ENCODE results near the gene NID1. TPM values are rescaled to one million over a fixed set of nuclear protein-coding genes. Genes with fewer than 3 reads are reported as not detected.

Gene NID1
- total and polyA plus RNA-seq, 2 donors (not counting 3 experiments of a cell fraction or from before 2014, with no cell fraction given) = 87.0 to 109 TPM

DNA sequence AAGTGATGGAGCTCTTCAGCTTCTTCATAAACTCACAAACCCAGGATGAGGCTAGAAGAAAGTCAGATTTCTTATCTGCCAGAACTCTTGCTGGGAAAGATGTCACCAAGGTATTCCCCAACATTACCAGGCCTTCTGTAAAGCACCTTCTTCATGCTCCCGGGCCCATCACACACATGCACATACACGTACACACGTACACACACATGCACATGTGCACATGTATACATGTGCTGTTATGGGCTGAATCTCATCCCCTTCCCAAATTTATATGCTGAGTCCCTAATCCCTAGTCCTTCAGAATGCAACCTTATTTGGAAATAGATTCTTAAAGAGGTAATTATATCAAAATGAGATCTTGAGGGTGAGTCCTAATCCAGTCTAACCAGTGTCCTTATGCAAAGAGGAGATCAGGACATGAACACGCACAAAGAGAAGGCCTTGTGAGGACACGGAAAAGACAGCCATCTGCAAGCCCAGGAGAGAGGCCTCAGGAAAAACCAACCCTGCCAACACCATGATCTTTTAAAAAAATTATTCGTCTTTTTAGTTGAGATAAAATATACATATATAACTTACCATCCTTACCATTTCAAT lies 121.8 kb downstream of the NID1 start:
- H3K27me3 ChIP-seq (ENCODE audit: control insufficient read depth in 2 of 2, insufficient read depth in 2 of 2, low read length in 2 of 2) = no peaks in the 10 kb centered on the region
- no peak overlapping the region for H3K4me3 ChIP-seq (replicated peaks in 1 of 3; ENCODE audit: insufficient read depth in 1 of 3, low read depth in 1 of 3, low read length in 3 of 3)
- dilution Hi-C loops (cut with MboI; ENCODE audit: extremely low pct_ligation_motif_present, low sequenced_read_pairs) = no loop called here
- no peaks in the 10 kb centered on the region for H3K79me2 ChIP-seq (ENCODE audit: control insufficient read depth, insufficient read depth, low read length)
- no peaks in the 10 kb centered on the region for H4K20me1 ChIP-seq (replicated peaks; ENCODE audit: control insufficient read depth, extremely low read depth, insufficient read depth, low read length)
- ChIA-PET CTCF (interaction anchor here (1.2 to 2.4 kb wide), 4 partner anchors 9 to 29 kb away, joined by 3 to 7 read pairs (median 6); no protein-coding TSS in a partner anchor), POLR2A (no interaction called here)
- H2AFZ ChIP-seq (ENCODE audit: low read depth, low read length) = no peak overlapping the region
- TF ChIP-seq JUN (IDR thresholded peaks at IDR 0.05; ENCODE audit: borderline replicate concordance, insufficient read depth, insufficient read length, low read depth) (no peak), GATA2 (IDR thresholded peaks at IDR 0.05; ENCODE audit: insufficient read depth, insufficient read length, low read depth, low read length) (no peak), EZH2 (IDR thresholded peaks at IDR 0.05; ENCODE audit: borderline replicate concordance, low read depth, low read length, severe bottlenecking) (no peak), POLR2A (IDR thresholded peaks at IDR 0.05; ENCODE audit: low read depth, low read length) (no peak), FOS (IDR thresholded peaks at IDR 0.05; ENCODE audit: borderline replicate concordance, insufficient read depth, low read length) (no peak), MYC (IDR thresholded peaks at IDR 0.05; ENCODE audit: low read depth, low read length) (no peak), POLR2AphosphoS5 (IDR thresholded peaks at IDR 0.05; ENCODE audit: insufficient read depth, low read depth, low read length) (no peak)
- TF ChIP-seq, protein P1, sequence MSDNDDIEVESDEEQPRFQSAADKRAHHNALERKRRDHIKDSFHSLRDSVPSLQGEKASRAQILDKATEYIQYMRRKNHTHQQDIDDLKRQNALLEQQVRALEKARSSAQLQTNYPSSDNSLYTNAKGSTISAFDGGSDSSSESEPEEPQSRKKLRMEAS (IDR thresholded peaks at IDR 0.05; ENCODE audit: insufficient read depth, insufficient read length) = no peak
- TF ChIP-seq, protein P2, sequence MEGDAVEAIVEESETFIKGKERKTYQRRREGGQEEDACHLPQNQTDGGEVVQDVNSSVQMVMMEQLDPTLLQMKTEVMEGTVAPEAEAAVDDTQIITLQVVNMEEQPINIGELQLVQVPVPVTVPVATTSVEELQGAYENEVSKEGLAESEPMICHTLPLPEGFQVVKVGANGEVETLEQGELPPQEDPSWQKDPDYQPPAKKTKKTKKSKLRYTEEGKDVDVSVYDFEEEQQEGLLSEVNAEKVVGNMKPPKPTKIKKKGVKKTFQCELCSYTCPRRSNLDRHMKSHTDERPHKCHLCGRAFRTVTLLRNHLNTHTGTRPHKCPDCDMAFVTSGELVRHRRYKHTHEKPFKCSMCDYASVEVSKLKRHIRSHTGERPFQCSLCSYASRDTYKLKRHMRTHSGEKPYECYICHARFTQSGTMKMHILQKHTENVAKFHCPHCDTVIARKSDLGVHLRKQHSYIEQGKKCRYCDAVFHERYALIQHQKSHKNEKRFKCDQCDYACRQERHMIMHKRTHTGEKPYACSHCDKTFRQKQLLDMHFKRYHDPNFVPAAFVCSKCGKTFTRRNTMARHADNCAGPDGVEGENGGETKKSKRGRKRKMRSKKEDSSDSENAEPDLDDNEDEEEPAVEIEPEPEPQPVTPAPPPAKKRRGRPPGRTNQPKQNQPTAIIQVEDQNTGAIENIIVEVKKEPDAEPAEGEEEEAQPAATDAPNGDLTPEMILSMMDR (IDR thresholded peaks at IDR 0.05; ENCODE audit: extremely low read depth in 1 of 2, insufficient read depth in 1 of 2, low read depth in 1 of 2, low read length in 2 of 2) = no peak
- FAIRE-seq (no peak), DNase-seq (ENCODE audit: low read depth, low spot score) (no peak)
- H3K9me1 ChIP-seq (replicated peaks; ENCODE audit: control insufficient read depth, extremely low read depth, insufficient read depth, low read length) = no peaks in the 10 kb centered on the region
- no peak overlapping the region for H3K27ac ChIP-seq (ENCODE audit: insufficient read depth, low read depth, low read length)
- H3K36me3 ChIP-seq (ENCODE audit: control insufficient read depth in 2 of 2, extremely low read depth in 1 of 2, insufficient read depth in 2 of 2, low read length in 2 of 2) = no peaks in the 10 kb centered on the region
- H3K4me2 ChIP-seq (ENCODE audit: insufficient read depth, low read length) = no peak overlapping the region
- intact Hi-C loops (cut with micrococcal nuclease) = no loop called here
- no peak overlapping the region for H3K9ac ChIP-seq (replicated peaks; ENCODE audit: extremely low read depth, insufficient read depth, low read length)
- BruUV-seq (replicated peaks) = no TSS peak
- no peaks in the 10 kb centered on the region for H3K9me3 ChIP-seq (replicated peaks; ENCODE audit: control insufficient read depth, insufficient read depth, low read length)
- peaks cover 6% of the 10 kb centered on the region for H3K4me1 ChIP-seq (ENCODE audit: control insufficient read depth, extremely low read depth, insufficient read depth, low read length)

Data from endothelial cell of umbilical vein (primary cell).